ENCODE measurements around the gene ACSF3. TPM values are rescaled to one million over a fixed set of nuclear protein-coding genes. Genes with fewer than 3 reads are reported as not detected.

ACSF3 gene
- total and polyA plus RNA-seq, 7 donors: 19.7 to 42.2 (median 28.2) TPM

GRCh38 chr16:89146211-89147005, 52.8 kb downstream of the ACSF3 start:
- WGBS, 2 donors: 97 to 98% methylated on average over 21 of the region's 21 CpGs

DNA sequence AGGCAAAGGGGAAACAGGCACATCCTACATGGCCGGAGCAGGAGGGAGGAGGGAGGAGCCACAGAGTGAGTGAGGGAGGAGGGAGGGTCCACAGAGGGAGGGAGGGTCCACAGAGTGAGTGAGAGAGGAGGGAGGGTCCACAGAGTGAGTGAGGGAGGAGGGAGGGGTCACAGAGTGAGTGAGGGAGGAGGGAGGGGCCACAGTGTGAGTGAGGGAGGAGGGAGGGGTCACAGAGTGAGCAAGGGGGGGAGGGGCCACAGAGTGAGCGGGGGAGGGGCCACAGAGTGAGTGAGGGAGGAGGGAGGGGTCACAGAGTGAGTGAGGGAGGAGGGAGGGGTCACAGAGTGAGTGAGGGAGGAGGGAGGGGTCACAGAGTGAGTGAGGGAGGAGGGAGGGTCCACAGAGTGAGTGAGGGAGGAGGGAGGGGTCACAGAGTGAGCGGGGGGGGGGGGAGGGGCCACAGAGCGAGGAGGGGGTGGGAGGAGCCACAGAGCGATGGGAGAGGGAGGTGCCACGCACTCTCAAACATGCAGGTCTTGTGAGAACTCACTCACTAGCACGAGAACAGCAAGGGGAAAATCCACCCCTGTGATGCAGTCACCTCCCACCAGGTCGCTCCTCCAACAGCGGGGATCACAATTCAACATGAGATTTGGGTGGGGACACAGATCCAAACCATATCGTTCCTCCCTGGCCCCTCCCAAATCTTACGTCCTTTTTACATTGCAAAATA, 53.6 kb downstream of the ACSF3 start:
- 84 to 94% methylated on average over 9 to 10 of the region's 11 CpGs for WGBS, 2 donors
- intact Hi-C loops (cut with DNase I): no loop called here
- no peak overlapping the region for H3K27ac ChIP-seq
- H3K9me3 ChIP-seq: no peaks in the 10 kb centered on the region
- peaks cover 16 to 84% (median 40%) of the 10 kb centered on the region in 4 donors for H3K36me3 ChIP-seq
- no peaks in the 10 kb centered on the region for H3K27me3 ChIP-seq
- no peak for TF ChIP-seq EP300 (IDR thresholded peaks at IDR 0.05)
- TF ChIP-seq, protein P1, sequence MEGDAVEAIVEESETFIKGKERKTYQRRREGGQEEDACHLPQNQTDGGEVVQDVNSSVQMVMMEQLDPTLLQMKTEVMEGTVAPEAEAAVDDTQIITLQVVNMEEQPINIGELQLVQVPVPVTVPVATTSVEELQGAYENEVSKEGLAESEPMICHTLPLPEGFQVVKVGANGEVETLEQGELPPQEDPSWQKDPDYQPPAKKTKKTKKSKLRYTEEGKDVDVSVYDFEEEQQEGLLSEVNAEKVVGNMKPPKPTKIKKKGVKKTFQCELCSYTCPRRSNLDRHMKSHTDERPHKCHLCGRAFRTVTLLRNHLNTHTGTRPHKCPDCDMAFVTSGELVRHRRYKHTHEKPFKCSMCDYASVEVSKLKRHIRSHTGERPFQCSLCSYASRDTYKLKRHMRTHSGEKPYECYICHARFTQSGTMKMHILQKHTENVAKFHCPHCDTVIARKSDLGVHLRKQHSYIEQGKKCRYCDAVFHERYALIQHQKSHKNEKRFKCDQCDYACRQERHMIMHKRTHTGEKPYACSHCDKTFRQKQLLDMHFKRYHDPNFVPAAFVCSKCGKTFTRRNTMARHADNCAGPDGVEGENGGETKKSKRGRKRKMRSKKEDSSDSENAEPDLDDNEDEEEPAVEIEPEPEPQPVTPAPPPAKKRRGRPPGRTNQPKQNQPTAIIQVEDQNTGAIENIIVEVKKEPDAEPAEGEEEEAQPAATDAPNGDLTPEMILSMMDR (IDR thresholded peaks at IDR 0.05): no peak
- no peak for TF ChIP-seq POLR2AphosphoS5 (IDR thresholded peaks at IDR 0.05)
- no peak for TF ChIP-seq POLR2A (IDR thresholded peaks at IDR 0.05)
- no peak for DNase-seq
- no peak overlapping the region for H3K4me3 ChIP-seq
- H3K4me1 ChIP-seq: no peaks in the 10 kb centered on the region

More at GRCh38 chr16:89146211-89147005, 52.8 kb downstream of the ACSF3 start:
- Histone ChIP-seq H3K9me3 (no peaks in the 10 kb centered on the region), H3K27ac (no peak overlapping the region), H3K36me3 (peaks cover 16 to 84% (median 36%) of the 10 kb centered on the region in 4 donors), H3K27me3 (no peaks in the 10 kb centered on the region), H3K4me3 (no peak overlapping the region), H3K4me1 (no peaks in the 10 kb centered on the region)
- intact Hi-C loops (cut with DNase I): no loop called here
- no peak for DNase-seq
- TF ChIP-seq POLR2A (IDR thresholded peaks at IDR 0.05) (no peak), POLR2AphosphoS5 (IDR thresholded peaks at IDR 0.05) (no peak), EP300 (IDR thresholded peaks at IDR 0.05) (no peak)
- TF ChIP-seq, protein P1 (IDR thresholded peaks at IDR 0.05): no peak

- H3K4me3 ChIP-seq: no peak overlapping the region
- DNase-seq: no peak
- H3K27me3 ChIP-seq: no peaks in the 10 kb centered on the region
- peaks cover 0 to 5% (median 2%) of the 10 kb centered on the region in 4 donors for H3K4me1 ChIP-seq
- H3K27ac ChIP-seq: no peak overlapping the region
- 95 to 98% methylated on average over 9 of the region's 9 CpGs for WGBS, 2 donors
- TF ChIP-seq, protein P1 (IDR thresholded peaks at IDR 0.05): no peak
- TF ChIP-seq POLR2AphosphoS5 (IDR thresholded peaks at IDR 0.05) (no peak), EP300 (IDR thresholded peaks at IDR 0.05) (no peak), POLR2A (IDR thresholded peaks at IDR 0.05) (no peak)
- intact Hi-C loops (cut with DNase I): no loop called here
- H3K36me3 ChIP-seq: peaks cover 16 to 66% (median 37%) of the 10 kb centered on the region in 4 donors
- no peaks in the 10 kb centered on the region for H3K9me3 ChIP-seq
Measured at GRCh38 chr16:89149386-89149785, 55.7 kb downstream of the ACSF3 start.

DNA sequence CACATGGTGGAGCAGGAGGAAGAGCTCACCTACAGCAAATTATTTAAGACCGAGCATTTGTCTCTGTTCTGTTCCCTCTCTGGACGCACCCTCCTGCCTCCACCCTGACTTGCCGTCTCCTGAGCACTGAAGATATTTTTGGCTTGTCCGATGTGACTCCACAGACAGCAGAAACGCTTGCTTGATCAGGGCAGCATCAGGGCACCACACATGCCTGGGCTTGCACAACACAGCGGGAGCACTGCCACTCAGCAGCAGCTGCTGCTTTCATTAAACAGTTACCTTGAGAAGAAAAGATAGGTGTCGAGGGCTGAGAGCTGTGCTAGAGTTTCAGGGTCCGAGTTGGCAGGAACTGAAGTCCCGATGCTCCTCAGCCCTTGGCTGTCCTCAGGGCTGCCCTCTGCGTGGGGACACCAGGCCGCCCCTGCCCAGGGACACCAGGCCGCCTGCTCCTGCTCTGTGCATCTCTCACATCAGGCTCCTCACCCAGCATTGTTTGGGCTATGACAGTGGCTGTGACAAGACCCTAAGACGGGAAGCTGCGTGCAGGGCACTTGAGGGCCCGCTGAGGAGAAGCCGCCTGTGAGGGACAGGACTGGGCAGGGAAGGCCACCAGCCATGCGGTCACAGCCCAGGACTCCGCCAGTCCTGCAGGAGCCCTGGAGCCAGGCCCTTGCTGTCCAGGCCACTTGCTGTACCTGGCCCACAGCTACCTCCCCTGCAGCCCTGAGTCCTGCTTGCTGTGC, 56.6 kb downstream of the ACSF3 start:
- H3K36me3 ChIP-seq: peaks cover 15 to 59% (median 33%) of the 10 kb centered on the region in 4 donors
- no peak overlapping the region for H3K27ac ChIP-seq
- WGBS, 2 donors: 97 to 98% methylated on average over 18 of the region's 18 CpGs
- intact Hi-C loops (cut with DNase I): no loop called here
- TF ChIP-seq, protein P1 (IDR thresholded peaks at IDR 0.05): no peak
- no peak for TF ChIP-seq EP300 (IDR thresholded peaks at IDR 0.05)
- no peak for TF ChIP-seq POLR2AphosphoS5 (IDR thresholded peaks at IDR 0.05)
- no peak for TF ChIP-seq POLR2A (IDR thresholded peaks at IDR 0.05)
- no peak overlapping the region for H3K4me3 ChIP-seq
- H3K9me3 ChIP-seq: no peaks in the 10 kb centered on the region
- H3K27me3 ChIP-seq: no peaks in the 10 kb centered on the region
- peaks cover 0 to 14% (median 11%) of the 10 kb centered on the region in 4 donors for H3K4me1 ChIP-seq
- DNase-seq: no peak

All from sigmoid colon (tissue), 7 donors.